Dedifferentiated amniotic fluid mesenchymal stem cell (primary cell): ENCODE results near the gene THAP12.
"Not testable (repeated sequence)": the region's sequence is repeated elsewhere in the genome, so short reads cannot be mapped to it uniquely, and the experiment has no call there.

ENCODE experiments used
- DNase-seq: peaks from one replicate; pipeline ENCODE4 v3.0.0-alpha.2; 2016; ENCODE audit errors: extremely low spot score

Gene THAP12

DNA sequence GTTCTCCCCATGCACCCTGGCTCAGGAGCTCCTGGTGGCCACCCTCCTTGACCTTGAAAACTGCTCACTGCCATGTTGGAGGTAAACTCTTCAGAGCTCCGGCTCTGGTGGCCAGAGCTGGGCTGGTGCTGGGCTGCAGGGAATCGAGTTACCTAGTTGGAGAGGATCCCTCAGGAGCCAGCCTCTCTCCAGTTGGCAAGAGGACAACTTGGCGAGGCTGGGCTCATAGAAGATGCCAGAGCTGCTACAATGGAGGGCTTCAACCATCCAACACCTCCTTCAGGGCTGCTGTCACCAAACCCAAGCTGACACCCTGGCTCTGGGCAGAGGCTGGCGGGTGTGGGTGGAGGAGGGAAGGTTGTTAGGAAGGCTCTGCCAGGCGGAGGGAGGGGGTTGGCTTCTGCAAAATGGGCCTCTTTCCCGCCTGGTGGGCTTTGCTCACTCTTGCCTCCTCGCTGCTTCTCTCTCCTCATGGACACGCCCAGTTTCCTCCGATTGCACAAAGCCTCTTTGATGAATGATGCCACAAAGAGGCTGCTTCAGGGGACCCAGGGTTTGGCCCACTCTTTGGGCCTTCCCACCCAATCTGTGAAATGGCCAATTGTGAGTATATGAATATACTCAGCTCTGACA is 53.1 kb downstream of the THAP12 start:
- DNase-seq: no peak

DNA sequence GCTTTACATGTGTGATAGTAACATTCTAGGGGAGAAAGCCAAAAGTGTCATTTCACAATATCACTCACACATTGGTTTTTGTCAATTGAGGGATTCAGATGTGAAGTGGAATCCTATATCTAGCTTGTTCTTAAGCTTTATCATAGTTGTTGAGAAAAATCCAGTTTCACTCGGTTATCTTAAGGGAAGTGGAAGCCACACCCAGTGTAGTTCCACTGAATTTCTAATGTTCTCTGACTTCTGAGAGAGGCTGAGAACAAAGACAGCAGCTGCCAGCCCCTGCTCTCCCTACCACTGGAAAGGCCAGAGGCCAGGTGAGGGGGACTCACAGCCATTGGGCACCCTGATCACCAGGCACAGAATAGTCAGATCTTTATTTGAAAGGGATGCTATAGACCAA is 53.7 kb downstream of the THAP12 start:
- no peak for DNase-seq

DNA sequence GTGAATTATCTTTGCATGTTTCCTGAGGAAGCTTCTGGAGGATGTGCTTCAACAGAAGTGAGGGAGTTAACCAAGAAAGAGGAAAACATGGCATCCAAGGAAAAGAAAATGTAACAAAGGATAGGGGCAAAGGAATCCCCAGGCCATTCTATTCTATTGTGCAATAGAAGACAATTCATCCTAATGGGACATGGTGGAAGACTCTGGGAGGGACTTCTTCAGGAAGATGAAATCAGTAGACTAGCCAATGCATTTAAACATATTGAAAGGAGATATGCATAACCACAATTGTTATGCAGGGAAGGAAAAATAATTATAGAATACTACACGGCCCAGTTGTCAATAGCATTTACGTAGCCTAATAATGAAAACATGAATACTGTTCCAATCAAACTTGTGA is 55.7 kb downstream of the THAP12 start:
- DNase-seq: no peak

DNA sequence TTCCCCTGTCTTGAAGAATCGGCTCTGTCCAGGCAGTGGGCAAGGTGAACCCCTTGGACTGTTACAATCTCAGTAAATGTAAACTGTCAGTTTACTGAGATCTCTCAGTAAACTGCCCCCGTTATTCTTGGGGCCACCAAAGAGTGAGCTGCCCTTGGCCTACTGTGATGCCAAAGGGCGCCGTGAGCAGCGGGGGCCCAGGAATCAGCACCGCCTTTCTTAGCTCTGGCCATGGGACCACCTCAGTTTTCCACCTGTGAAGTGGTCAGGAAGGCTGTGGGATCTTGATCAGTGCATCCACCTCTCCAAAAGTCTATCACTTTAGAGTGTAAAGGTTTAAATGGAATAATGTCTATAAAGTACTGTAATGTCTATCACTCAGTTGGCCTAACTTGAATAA is 57.1 kb downstream of the THAP12 start:
- DNase-seq: no peak

DNA sequence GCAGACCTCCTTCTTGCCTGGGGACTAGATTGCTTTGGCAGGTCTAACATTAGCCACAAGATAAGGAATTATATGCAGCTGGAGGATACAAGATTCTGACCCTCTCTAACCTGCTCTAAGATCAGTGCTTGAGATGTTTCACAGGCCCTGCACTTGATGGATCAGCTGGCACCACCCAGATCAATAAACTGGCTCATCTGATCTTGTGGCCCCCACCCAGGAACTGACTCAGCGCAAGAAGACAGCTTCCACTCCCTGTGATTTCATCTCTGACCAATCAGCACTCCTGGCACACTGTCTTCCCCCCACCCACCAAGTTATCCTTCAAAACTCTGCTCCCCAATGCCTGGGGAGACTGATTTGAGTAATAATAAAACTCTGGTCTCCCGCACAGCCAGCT is 57.6 kb downstream of the THAP12 start:
- not testable (repeated sequence) for DNase-seq

DNA sequence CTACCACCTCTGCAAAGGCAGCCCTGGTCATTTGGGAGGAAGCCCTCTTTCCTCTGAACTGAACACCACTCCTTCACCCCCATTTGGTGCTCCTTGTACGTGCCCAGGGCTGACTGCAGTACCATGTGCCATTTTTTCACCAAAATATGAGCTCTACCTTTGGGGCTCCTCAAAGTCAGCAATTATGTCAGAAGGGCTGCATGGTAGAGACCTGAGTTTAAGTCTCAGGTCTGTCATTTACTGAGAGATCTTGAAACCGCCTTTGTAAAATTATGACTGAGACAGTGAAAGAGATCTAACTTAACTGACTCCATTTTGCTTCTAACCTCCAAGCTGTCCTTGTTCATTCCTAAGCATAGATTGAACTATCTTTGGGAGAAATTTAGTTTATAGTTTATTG is 58.0 kb downstream of the THAP12 start:
- DNase-seq: no peak

DNA sequence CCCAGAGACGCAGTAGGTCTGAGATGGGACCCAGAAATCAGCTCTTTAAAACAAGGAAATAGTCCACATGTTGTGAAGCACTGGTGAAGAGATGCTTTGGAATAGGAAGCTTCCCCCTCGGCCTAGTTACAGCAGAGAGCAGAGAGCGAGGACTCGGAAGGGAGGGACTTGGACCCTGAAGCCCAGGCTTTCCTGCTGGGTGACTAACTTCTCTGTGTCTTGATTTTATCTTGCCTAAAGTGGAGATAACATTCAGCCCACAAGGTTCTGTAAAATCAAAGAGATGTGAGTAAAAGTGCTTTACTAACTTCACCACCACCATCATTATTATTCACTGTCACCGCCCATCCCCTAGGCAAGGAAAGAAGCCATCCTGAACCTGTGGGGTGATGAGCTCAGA is 58.4 kb downstream of the THAP12 start:
- DNase-seq: no peak

DNA sequence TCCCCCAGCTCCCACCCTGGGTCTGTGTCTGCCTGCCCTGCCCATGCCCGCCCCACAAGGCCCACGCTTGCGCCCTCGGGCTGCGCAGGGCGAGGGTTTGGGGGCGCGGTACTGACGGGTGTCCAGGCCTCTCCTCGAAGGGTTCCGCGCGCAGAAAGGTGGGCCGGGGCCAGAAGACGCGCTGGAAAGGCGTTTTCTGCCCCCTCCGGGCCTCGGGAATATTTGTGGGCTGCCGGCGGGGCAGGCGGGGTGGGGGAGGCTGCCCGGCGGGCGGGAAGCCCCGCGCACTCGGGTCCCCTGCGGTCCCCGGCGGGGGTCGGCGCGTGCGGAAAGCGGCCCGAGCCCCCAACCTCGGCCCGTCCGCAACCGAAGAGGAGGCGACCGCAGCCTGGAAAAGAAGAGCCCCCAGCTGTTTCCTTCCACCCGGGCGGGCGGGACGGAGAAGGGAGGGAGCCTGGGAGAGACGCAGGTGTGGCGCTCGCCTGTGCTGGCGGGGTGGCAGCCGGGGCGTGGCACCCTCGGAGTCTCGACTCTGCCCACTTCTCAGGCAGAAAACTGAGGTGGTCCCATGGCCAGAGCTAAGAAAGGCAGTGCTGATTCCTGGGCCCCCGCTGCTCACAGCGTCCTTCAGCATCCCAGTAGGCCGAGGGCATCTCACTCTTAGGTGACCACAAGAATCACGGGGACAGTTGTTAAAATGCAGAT is 59.0 kb downstream of the THAP12 start:
- DNase-seq: no peak

DNA sequence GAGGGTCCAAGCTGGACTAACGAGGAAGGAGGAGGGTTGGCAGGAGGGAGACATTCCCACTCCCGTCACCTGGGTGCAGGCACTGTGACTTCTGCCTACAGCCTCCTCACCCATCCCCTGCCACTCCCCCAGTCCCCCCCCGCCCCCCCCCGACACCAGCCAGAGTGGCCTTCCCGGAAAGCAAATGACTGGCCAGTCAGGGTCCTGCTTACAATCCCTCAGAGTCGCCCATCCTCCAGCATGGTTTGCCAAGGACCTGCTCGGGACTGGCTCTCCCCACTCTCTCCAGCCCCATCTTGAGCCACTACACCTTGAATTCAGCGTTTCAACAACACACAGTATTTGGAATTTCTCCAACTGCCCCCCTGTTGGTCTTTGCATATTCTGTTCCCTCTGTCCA is 59.6 kb downstream of the THAP12 start:
- no peak for DNase-seq

DNA sequence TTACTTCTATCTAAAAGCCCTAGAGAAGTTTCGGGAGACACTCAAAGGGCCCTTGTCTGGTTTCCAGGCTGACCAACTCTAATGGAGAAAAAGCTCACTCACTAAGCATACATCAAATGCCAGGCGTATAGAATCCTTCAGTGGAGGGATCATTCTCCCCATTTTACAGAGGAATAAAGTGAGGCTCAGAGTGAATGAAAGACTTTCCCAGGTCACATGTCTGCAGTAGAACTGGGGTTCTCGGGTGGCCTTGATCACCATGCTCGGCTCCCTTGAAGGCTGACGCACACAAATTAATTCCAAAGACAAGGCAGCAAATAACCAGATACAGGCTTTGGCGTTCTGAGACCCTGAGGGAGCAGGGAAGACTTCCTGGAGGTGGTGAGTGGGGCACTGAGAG is 60.0 kb downstream of the THAP12 start:
- DNase-seq: no peak

DNA sequence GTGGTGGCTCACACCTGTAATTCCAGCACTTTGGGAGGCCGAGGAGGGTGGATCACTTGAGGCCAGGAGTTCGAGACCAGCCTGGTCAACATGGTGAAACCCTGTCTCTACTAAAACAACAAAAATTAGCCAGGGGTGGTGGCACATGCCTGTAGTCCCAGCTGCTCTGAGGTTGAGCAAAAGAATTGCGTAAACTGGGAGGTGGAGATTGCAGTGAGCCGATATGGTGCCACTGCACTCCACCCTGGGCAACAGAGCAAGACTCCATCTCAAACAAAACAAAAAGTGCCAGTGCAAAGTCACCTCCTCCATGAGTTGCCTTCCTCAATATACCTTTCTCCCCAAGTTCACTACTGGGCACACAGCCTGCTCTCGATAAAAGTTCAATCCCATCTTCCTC is 61.1 kb downstream of the THAP12 start:
- not testable (repeated sequence) for DNase-seq

DNA sequence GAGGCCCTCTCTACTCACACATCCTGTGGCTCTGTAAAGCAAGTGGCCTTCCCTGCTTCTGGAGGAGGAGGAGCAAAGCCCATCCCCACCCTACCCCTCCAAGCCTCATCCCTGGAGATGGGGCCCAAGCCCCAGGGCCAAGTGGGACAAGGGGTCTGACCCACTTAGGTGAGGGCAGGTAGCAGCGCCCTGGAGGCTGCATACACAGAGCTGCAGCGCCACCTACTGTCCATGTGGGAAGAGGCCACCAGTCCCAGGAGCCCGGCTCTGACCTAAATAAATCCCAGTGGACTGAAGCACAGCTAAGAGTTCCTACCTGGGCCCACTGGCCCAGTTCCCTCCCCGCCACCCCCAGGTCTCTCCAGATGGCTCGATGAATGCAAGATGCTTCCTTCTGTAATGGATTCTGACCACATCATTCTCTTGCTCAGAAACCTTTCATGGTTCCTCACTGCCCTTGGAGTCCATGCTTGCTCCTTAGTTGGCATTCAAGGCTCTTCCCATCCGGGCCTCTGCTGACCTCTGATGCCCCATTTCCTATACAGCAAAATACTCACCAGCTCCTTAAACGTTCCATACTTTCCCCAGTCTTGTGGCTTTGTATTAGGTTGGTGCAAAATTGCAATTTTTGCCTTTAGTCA is 62.1 kb downstream of the THAP12 start:
- DNase-seq: peak; percentile 58

DNA sequence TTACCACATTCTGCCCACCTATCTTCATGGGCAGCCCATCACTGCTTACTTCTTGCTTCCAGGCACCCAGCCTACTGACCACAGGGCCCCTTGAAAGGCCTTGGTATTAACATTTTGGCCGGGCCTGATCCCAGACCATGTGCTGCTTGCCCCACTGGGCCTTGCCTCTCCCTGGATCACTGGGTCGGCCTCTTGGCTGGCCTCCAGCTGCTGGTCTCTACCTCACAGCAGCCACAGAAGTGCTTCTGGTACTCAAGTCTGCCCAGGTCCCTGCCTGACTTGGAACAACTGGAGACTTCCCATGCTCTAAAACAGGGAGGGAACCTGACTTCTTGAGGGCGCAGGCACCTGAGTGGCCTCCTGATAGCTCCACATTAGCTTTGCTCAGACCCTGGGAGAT is 63.6 kb downstream of the THAP12 start:
- DNase-seq: no peak

DNA sequence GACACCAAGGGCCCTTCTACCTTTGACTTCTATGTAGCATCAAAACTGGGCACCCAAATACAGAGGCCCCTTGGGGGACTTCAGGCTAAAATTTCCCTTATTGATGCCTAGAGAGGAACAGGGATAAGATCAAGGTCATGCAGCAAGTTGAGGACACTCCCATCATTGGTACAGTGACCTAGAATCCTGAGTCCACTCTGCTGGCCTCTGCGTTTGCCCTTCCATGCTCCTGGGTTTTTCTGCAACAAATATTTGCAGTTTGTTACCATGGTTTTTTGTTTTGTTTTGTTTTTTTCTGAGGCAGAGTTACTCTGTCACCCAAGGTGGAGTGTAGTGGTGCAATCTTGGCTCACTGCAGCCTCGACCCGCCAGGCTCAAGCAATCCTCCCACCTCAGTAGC is 64.2 kb downstream of the THAP12 start:
- no peak for DNase-seq

DNA sequence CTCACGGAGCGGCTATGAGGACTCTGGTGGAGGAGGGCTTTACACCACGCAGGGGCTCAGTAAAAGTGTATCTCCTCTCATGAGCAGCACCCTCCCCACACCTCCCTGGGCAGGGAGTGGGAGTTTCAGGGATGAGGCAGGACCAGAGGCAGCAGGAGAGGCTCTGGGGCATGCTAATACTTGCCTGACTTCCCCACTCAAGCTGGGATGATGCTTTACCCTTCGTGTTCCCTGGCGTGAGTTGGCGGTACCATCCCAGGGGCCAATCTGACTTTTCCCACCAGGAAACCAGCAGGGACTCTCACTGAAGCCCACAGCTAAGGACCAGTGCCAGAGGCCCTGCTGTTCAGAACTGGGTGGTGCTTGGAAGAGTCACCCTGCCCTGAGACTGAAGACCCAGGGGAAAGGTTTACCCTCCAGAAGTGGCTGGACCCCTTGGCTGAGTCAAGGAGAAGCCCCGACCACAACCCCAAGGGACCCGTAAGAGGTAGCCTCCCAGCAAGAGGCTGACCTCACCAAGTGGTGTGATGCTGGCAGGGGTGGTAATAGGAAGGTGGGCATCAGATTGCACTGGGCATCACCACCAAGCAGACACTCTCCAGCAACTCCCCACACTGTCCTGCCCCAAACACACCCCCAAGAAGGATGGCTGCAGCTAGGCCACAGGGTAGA is 65.6 kb downstream of the THAP12 start:
- no peak for DNase-seq

DNA sequence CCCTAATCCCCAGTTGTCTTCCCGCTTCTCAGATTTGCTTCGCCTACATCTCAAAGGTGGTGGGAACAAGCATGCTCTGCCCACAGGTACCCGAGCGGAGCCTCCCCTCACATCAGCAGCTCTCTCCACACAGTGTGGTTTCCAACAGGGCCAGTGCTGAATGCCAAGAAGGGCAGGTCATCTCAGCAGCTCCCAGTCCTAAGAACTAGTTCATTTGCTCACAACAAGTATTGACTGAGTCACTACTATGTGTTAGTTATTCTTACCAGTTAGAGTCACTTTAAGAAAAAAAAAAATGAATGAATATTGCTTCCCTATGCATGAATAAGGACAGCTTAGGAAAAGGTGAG is 66.2 kb downstream of the THAP12 start:
- no peak for DNase-seq

DNA sequence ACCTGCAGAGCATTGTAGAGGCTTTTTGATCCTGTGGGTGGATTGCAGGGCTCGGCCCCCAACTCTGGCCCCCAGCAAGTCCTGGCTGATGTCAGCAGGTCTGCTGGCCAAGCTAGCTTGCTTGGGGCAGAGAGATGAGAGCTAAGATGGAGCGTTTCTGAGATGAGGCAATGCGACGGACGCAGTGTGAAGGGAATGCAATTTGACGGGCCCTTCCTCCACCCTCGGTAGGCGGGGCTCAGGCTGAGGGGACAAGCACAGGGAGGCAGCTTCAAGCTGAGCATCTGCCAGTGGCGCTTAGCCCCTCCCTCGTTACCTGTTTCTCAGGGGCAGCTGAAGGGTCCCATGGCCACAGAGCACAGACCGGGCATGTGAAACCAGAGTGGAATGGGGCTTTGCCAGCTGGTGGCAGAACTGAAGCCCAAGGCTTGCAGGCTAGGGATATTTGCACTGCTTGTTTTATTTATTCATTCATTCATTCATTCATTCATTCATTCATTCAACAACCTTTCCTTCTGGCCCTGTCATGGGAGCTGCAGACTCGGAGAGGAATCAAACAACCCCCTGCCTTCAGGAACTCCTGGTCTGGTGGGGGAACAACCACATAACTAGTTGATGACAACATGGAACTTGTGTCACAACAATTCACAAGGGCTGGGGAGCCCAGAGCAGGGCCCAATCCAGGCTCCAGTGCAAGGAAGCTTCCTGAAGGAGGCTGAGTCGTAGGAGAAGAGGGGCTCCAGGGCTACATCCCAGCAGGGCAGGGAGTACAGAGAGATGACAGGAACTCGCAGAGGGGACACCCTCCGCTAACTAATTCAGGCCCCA is 66.8 kb downstream of the THAP12 start:
- DNase-seq: no peak

DNA sequence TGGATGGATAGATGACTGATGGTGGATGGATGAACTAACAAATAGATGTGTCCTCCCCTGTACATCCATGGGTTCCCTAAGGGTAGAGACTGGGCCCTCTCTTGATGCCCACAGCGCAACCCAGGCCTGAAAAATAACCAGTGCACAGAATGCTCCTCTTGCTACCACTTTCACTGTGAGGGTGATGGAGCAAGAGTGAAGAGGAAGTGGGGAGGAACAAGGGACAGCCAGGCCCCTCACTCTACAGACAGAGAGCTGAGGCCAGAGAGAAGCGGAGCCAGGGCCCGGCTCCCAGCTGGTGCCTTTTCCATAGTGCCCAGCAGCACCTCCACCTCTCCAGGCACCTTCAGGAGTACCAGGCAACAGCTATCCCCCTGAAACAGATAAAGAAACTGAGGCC is 67.7 kb downstream of the THAP12 start:
- no peak for DNase-seq

DNA sequence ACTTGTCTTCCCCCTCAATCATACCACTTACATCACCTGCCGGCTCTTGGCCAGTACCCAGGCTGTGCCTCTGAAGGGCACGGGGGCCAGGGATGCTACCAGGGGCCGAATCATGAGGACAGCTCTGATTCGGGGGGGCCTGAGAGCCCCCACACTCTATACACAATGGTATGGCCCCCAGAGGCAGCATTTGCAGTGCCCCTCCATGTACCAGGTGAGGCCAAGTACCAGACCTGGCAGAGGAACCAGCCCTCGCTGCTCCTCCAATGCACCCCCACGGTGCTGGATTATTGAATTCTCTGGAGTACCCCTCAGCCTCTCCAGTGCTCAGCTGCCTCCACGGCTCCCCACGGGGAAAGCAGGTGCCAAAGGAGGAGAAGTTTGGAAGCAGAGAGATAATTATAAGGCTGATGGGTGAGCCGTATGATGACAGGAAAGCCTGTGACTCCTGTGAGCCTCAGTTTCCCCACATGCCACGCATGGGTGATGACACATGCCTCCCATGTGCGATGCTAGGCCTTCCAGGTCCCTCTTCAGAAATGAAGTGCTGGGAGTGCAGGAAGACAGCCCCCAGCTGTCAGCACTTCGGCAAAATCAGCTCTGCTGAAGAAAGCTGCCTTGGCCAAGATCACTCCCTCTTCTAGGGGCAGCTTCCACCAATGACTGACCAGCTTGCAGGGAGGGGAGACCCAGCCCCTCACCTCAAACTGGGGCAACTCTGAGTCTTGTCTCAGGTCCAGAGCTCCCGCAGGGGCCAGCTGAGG is 69.9 kb downstream of the THAP12 start:
- DNase-seq: no peak

DNA sequence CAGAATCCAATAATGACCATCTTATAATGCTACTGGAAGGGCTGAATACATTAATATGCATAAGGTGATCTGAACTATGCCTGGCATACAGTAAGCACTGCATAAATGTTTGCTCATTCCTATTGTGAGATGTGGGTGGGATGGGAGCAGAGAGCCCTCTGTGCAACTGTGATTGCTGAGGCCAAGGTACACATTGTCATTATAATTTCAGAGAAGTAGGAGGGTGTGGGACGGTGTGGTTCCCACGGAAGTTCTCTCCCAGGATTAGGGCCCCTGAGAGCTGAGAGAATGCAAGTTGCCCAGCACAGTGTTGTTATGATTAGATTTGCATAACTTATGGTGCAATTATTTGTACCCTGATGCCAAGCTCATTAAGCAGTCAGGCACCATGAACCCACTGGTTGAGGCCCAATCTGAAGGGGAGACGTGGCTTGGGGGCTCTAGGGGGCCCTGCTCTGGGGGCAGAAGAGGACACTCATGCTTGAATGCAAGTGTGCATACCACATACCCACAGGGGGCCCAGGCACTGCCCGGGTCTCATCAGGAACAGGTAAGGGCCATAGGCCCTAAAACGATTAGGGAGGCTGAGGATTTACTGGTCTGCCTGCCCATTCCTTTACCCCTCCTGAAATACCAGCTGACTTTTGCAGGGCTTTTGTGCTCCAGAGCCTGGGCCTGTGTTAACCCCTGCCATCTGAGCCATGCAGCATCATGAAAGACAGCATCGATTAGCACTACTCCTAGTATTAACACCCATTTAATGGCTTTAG is 72.8 kb downstream of the THAP12 start:
- DNase-seq: no peak

DNA sequence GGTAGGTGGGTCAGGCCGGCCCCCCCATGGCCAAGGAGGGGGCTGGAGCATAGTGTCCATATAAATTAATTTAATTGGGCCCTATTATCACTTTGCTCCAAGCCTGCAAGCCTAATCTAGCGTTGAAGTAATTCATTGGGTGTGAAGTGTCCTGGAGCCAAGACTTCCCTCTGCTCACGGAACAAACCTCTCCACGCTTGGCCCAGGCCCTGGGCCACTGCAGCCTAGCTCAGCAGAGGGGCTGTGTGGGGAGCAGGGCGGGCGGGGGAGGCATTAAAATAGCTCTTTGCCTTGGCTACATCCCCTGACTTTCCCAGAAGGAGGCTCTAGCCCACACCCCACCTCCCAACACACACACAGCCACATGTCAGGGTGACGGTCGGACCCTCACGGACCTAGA is 73.5 kb downstream of the THAP12 start:
- DNase-seq: no peak
